AG10803 (cell line): ENCODE data around the gene RFNG.

ENCODE experiments used
- DNase-seq: peaks from one replicate; pipeline ENCODE4 v3.0.0; 2010; ENCODE audit warnings: low read depth
- H3K4me3 ChIP-seq: 2 replicates; pipeline ENCODE4 v1.5.1; 2011; ENCODE audit warnings: mild to moderate bottlenecking, low read length, control low read depth
- TF ChIP-seq, protein P1 (sequence below): conservative IDR thresholded peaks from 2 replicates; pipeline ENCODE4 v1.5.1; 2011; ENCODE audit warnings: mild to moderate bottlenecking, low read length, control low read depth, inconsistent platforms

RFNG gene

DNA sequence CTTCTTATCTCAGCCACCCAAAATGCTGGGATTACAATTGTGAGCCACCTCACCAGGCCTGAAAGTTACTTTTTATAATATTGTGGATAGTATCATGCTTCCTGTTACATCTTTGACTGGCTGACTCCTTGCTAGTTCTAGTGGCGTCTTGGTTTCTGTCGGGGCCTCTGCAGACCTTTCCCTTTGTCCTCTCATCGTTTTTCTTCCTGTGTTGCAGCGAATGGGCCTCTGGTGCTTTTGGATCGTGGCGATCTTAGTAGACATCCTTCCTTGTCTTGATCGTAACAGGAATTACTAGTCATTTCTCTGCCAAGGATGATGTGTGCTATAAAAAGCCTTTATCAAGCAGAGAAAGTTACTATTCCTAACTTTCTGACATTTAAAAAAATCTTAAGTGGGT is 53.4 kb downstream of the RFNG start:
- no peak overlapping the region for H3K4me3 ChIP-seq
- no peak for DNase-seq
- TF ChIP-seq, protein P1, sequence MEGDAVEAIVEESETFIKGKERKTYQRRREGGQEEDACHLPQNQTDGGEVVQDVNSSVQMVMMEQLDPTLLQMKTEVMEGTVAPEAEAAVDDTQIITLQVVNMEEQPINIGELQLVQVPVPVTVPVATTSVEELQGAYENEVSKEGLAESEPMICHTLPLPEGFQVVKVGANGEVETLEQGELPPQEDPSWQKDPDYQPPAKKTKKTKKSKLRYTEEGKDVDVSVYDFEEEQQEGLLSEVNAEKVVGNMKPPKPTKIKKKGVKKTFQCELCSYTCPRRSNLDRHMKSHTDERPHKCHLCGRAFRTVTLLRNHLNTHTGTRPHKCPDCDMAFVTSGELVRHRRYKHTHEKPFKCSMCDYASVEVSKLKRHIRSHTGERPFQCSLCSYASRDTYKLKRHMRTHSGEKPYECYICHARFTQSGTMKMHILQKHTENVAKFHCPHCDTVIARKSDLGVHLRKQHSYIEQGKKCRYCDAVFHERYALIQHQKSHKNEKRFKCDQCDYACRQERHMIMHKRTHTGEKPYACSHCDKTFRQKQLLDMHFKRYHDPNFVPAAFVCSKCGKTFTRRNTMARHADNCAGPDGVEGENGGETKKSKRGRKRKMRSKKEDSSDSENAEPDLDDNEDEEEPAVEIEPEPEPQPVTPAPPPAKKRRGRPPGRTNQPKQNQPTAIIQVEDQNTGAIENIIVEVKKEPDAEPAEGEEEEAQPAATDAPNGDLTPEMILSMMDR: no peak
